Transverse colon (tissue), 4 donors: ENCODE data around the gene ZNF280B. TPM values are rescaled to one million over a fixed set of nuclear protein-coding genes. Genes with fewer than 3 reads are reported as not detected.

Source experiments
- DNase-seq: peaks from one replicate; pipeline ENCODE4 v3.0.0-alpha.2; 2019
- H3K27ac ChIP-seq, 4 donors: fragments of 200-600 bp; sonication (generic); 2 replicates each; pipeline ENCODE4 v1.5.1; 2016 to 2018; ENCODE audit warnings: inconsistent platforms in 4 of 4
- H3K27me3 ChIP-seq: fragments of 200-600 bp; sonication (generic); 2 replicates; pipeline ENCODE4 v1.5.1; 2017; ENCODE audit warnings: inconsistent platforms
- H3K36me3 ChIP-seq, 4 donors: fragments of 200-600 bp; sonication (generic); 2 replicates each; pipeline ENCODE4 v1.5.1; 2017 to 2019; ENCODE audit warnings: inconsistent platforms in 4 of 4
- H3K4me1 ChIP-seq, 4 donors: fragments of 200-600 bp; sonication (generic); 2 replicates each; pipeline ENCODE4 v1.5.1; 2017 to 2020; ENCODE audit warnings: inconsistent platforms in 4 of 4
- H3K4me3 ChIP-seq, 4 donors: fragments of 200-600 bp; sonication (generic); 1 replicate in 1 of 4; 2 replicates in 3 of 4; pipeline versions ENCODE4 v1.5.1 to v1.6.1; 2017 to 2019; ENCODE audit warnings: inconsistent platforms in 4 of 4
- H3K9me3 ChIP-seq, 2 donors: fragments of 200-600 bp; sonication (generic); 2 replicates each; pipeline ENCODE4 v1.5.1; 2017 to 2019; ENCODE audit warnings: inconsistent platforms in 2 of 2
- CTCF ChIP-seq, 5 experiments: fragments of 200-600 bp in 3 of 5; fragments of 450-650 bp in 2 of 5; sonication (generic) in 3 of 5; IDR thresholded peaks; 1 replicate in 2 of 5; 2 replicates in 3 of 5; pipeline ENCODE4 v1.5.1; 2016 to 2017; ENCODE audit warnings: antibody characterized with exemption in 5 of 5, inconsistent platforms in 3 of 5, mild to moderate bottlenecking in 2 of 5, moderate library complexity in 1 of 5
- EP300 ChIP-seq: sonication (generic); formaldehyde crosslinking; IDR thresholded peaks from one replicate; pipeline ENCODE4 v1.6.1; 2017; ENCODE audit warnings: antibody characterized with exemption, low read depth
- POLR2A ChIP-seq: fragments of 450-650 bp; IDR thresholded peaks from one replicate; pipeline ENCODE4 v1.6.1; 2016; ENCODE audit warnings: antibody characterized with exemption, mild to moderate bottlenecking, moderate library complexity
- POLR2AphosphoS5 ChIP-seq, 3 donors: sonication (generic); formaldehyde crosslinking; IDR thresholded peaks; one replicate each; pipeline ENCODE4 v1.6.1; 2016; ENCODE audit warnings: antibody characterized with exemption in 3 of 3
- WGBS, 2 donors: methylation state at CpG; one replicate each; pipeline ENCODE4 v1.1.5; 2018; ENCODE audit warnings: low coverage in 1 of 2; 5-methylcytosine and 5-hydroxymethylcytosine counted together
- in situ Hi-C, 4 donors: fragments of 200-750 bp; cut with MboI; loops; one replicate each; pipeline versions ENCODE4 v1.15.0 to v1.15.1; 2017; ENCODE audit warnings: low sequenced_read_pairs in 3 of 4, low pct_ligation_motif_present in 1 of 4, low pct_unique_long_range_greater_than_20kb in 1 of 4
- intact Hi-C: fragments of 100-400 bp; cut with DNase I; formaldehyde crosslinking; loops from one replicate; pipeline ENCODE4 v1.15.1; 2023; ENCODE audit warnings: low total_unique reads
- total RNA-seq, 4 donors: library from RNA; depleted of rRNA; stranded (reverse); fragments of >200 nt; gene quantifications; one replicate each; pipeline ENCODE4 v1.1.0, GENCODE V29; 2016

The ZNF280B gene
- total RNA-seq, 4 donors from 2014 or later: 0.41 to 0.79 (median 0.60) TPM; not detected in 1

- TF ChIP-seq CTCF (IDR thresholded peaks at IDR 0.05) (no peak), POLR2AphosphoS5 (IDR thresholded peaks at IDR 0.05) (no peak), EP300 (no peak), POLR2A (no peak)
- H3K4me1 ChIP-seq: no peaks in the 10 kb centered on the region
- in situ Hi-C loops (no loop called here), intact Hi-C loops (no loop called here)
- no peaks in the 10 kb centered on the region for H3K36me3 ChIP-seq
- WGBS, 2 donors: 66 to 90% methylated on average over 3 to 7 of the region's 7 CpGs
- H3K9me3 ChIP-seq: no peaks in the 10 kb centered on the region
- no peaks in the 10 kb centered on the region for H3K27me3 ChIP-seq
- no peak overlapping the region for H3K27ac ChIP-seq
- no peak for DNase-seq
- no peak overlapping the region for H3K4me3 ChIP-seq
Observed at GRCh38 chr22:22538226-22538989, 29.9 kb upstream of the ZNF280B start.

- Histone ChIP-seq H3K4me1 (no peaks in the 10 kb centered on the region), H3K27ac (no peak overlapping the region), H3K36me3 (no peaks in the 10 kb centered on the region), H3K27me3 (no peaks in the 10 kb centered on the region), H3K9me3 (no peaks in the 10 kb centered on the region), H3K4me3 (no peak overlapping the region)
- TF ChIP-seq CTCF (IDR thresholded peaks at IDR 0.05): no peak
- TF ChIP-seq POLR2A: no peak
- TF ChIP-seq EP300: no peak
- TF ChIP-seq POLR2AphosphoS5 (IDR thresholded peaks at IDR 0.05): no peak
- WGBS, 2 donors: 17 to 56% methylated on average over 1 of the region's 1 CpG
- in situ Hi-C loops (no loop called here), intact Hi-C loops (no loop called here)
- no peak for DNase-seq
Observed at GRCh38 chr22:22536916-22537315, 28.4 kb upstream of the ZNF280B start.

GRCh38 chr22:22536515-22536914 is 28.0 kb upstream of the ZNF280B start:
- Histone ChIP-seq H3K27ac (no peak overlapping the region), H3K4me3 (no peak overlapping the region), H3K27me3 (no peaks in the 10 kb centered on the region), H3K9me3 (no peaks in the 10 kb centered on the region), H3K4me1 (no peaks in the 10 kb centered on the region), H3K36me3 (no peaks in the 10 kb centered on the region)
- DNase-seq: no peak
- intact Hi-C loops: no loop called here
- TF ChIP-seq POLR2A: no peak
- TF ChIP-seq CTCF (IDR thresholded peaks at IDR 0.05): no peak
- TF ChIP-seq EP300: no peak
- in situ Hi-C loops: no loop called here
- 76 to 77% methylated on average over 6 of the region's 6 CpGs for WGBS, 2 donors

- Histone ChIP-seq H3K36me3 (no peaks in the 10 kb centered on the region), H3K9me3 (no peaks in the 10 kb centered on the region), H3K4me3 (no peak overlapping the region), H3K4me1 (no peaks in the 10 kb centered on the region), H3K27ac (no peak overlapping the region), H3K27me3 (no peaks in the 10 kb centered on the region)
- intact Hi-C loops (no loop called here), in situ Hi-C loops (no loop called here)
- DNase-seq: no peak
- whole genome bisulfite sequencing, 2 donors: 78% methylated on average over 3 of the region's 3 CpGs; no CpG with 5 or more reads in 1 of the 2 donors
- TF ChIP-seq POLR2AphosphoS5 (IDR thresholded peaks at IDR 0.05): no peak
- no peak for TF ChIP-seq POLR2A
- no peak for TF ChIP-seq CTCF (IDR thresholded peaks at IDR 0.05)
- no peak for TF ChIP-seq EP300
Observed at GRCh38 chr22:22535662-22536061, 27.1 kb upstream of the ZNF280B start.
